PC-9 (cell line): Measurements from ENCODE around the gene HADHA. TPM values are rescaled to one million over a fixed set of nuclear protein-coding genes. Genes with fewer than 3 reads are reported as not detected.

ENCODE experiments used
- BruUV-seq: library from RNA; stranded (reverse); fragments of 400-500 nt; replicated peaks from 2 replicates; lab custom pipeline; 2021; lab: Mats Ljungman, UMichigan
- CTCF ChIA-PET: fragments of 300-600 bp; sonication (Branson Sonifier 250); formaldehyde crosslinking; loops from one replicate; lab custom pipeline; 2022; ENCODE audit warnings: antibody characterized with exemption; lab: Charles Lee
- POLR2A ChIA-PET: fragments of 300-600 bp; sonication (Branson Sonifier 250); formaldehyde crosslinking; loops from one replicate; lab custom pipeline; 2022; ENCODE audit warnings: antibody characterized with exemption; ENCODE audit not compliant: unreplicated experiment; lab: Charles Lee
- DNase-seq, 2 experiments: peaks; one replicate each; pipeline versions ENCODE4 v3.0.0 to v3.0.0-alpha.2; 2015 to 2022; ENCODE audit warnings: mixed read lengths in 1 of 2
- H2AFZ ChIP-seq: fragments of 200-600 bp; sonication (generic); 2 replicates; pipeline ENCODE4 v1.8.1; 2017; ENCODE audit warnings: antibody characterized with exemption
- H3F3A ChIP-seq: fragments of 200-600 bp; sonication (generic); 2 replicates; pipeline ENCODE4 v1.8.1; 2017; ENCODE audit warnings: antibody characterized with exemption, mild to moderate bottlenecking, low read depth; ENCODE audit not compliant: insufficient read depth
- H3K27ac ChIP-seq: fragments of 200-600 bp; sonication (generic); 2 replicates; pipeline ENCODE4 v1.6.1; 2016; ENCODE audit warnings: mixed run types
- H3K27me3 ChIP-seq: fragments of 200-600 bp; sonication (generic); 2 replicates; pipeline ENCODE4 v1.6.1; 2016; ENCODE audit warnings: low read depth, mixed run types; ENCODE audit not compliant: insufficient read depth
- H3K36me3 ChIP-seq: fragments of 200-600 bp; sonication (generic); 2 replicates; pipeline ENCODE4 v1.6.1; 2016; ENCODE audit warnings: low read depth, mixed run types
- H3K4me1 ChIP-seq: fragments of 200-600 bp; sonication (generic); replicated peaks from 2 replicates; pipeline ENCODE4 v1.6.1; 2016; ENCODE audit warnings: mixed run types; ENCODE audit not compliant: insufficient read depth
- H3K4me2 ChIP-seq: fragments of 200-600 bp; sonication (generic); 2 replicates; pipeline ENCODE4 v1.6.1; 2017; ENCODE audit warnings: mixed run types
- H3K4me3 ChIP-seq: fragments of 200-600 bp; sonication (generic); 2 replicates; pipeline ENCODE4 v1.6.1; 2016; ENCODE audit warnings: mixed run types
- H3K79me2 ChIP-seq: fragments of 200-600 bp; sonication (generic); 2 replicates; pipeline ENCODE4 v1.6.1; 2017; ENCODE audit warnings: low read depth, mixed run types
- H3K9me2 ChIP-seq: fragments of 200-600 bp; sonication (generic); 2 replicates; pipeline ENCODE4 v1.8.1; 2017; ENCODE audit warnings: mild to moderate bottlenecking; ENCODE audit not compliant: insufficient read depth
- H3K9me3 ChIP-seq: fragments of 200-600 bp; sonication (generic); 2 replicates; pipeline ENCODE4 v1.8.1; 2016; ENCODE audit warnings: low read depth; ENCODE audit not compliant: insufficient read depth
- H4K20me1 ChIP-seq: fragments of 200-600 bp; sonication (generic); 2 replicates; pipeline ENCODE4 v1.8.1; 2017; ENCODE audit not compliant: insufficient read depth
- CTCF ChIP-seq: fragments of 200-600 bp; sonication (generic); conservative IDR thresholded peaks from 2 replicates; pipeline ENCODE4 v1.6.1; 2017; ENCODE audit warnings: mixed run types, antibody characterized with exemption, mild to moderate bottlenecking, moderate library complexity
- EZH2 ChIP-seq: fragments of 200-600 bp; sonication (generic); IDR thresholded peaks from 2 replicates; pipeline ENCODE4 v1.8.0; 2017; ENCODE audit warnings: antibody characterized with exemption, low read depth
- intact Hi-C: fragments of 100-400 bp; cut with micrococcal nuclease; formaldehyde crosslinking; loops from one replicate; pipeline ENCODE4 v1.10.0; 2022; ENCODE audit not compliant: unreplicated experiment
- total RNA-seq: library from RNA; stranded (reverse); gene quantifications from 2 replicates; pipeline ENCODE4 v1.2.3, GENCODE V29; 2021

The HADHA gene
- total RNA-seq, 1 experiment from 2014 or later: 129 TPM

- BruUV-seq: no TSS peak
- no peak overlapping the region for H3K4me2 ChIP-seq
- CTCF ChIA-PET: no interaction called here
Observed at GRCh38 chr2:26170795-26171194, 73.6 kb downstream of the HADHA start.

GRCh38 chr2:26169681-26170414, 74.6 kb downstream of the HADHA start:
- Histone ChIP-seq H3K27ac (no peak overlapping the region), H3K9me3 (no peaks in the 10 kb centered on the region), H3K79me2 (no peaks in the 10 kb centered on the region), H3K4me3 (no peak overlapping the region), H3F3A (peaks cover 6% of the 10 kb centered on the region; the same call in 1 of the 2 replicates), H3K36me3 (no peaks in the 10 kb centered on the region), H3K27me3 (no peaks in the 10 kb centered on the region), H2AFZ (no peak overlapping the region), H3K9me2 (no peaks in the 10 kb centered on the region), H3K4me2 (no peak overlapping the region), H4K20me1 (no peaks in the 10 kb centered on the region), H3K4me1 (no peaks in the 10 kb centered on the region)
- CTCF ChIA-PET: no interaction called here
- BruUV-seq: no TSS peak
- intact Hi-C loops: no loop called here
- DNase-seq: no peak
- POLR2A ChIA-PET: no interaction called here
- no peak for TF ChIP-seq CTCF
- no peak for TF ChIP-seq EZH2

More at GRCh38 chr2:26170795-26171194, 73.6 kb downstream of the HADHA start:
- Histone ChIP-seq H3K4me3 (no peak overlapping the region), H3K4me1 (no peaks in the 10 kb centered on the region), H3K36me3 (no peaks in the 10 kb centered on the region), H2AFZ (no peak overlapping the region), H4K20me1 (no peaks in the 10 kb centered on the region), H3K27me3 (no peaks in the 10 kb centered on the region), H3K79me2 (no peaks in the 10 kb centered on the region), H3K9me2 (no peaks in the 10 kb centered on the region), H3F3A (peaks cover 6% of the 10 kb centered on the region; the same call in 1 of the 2 replicates), H3K9me3 (no peaks in the 10 kb centered on the region), H3K27ac (no peak overlapping the region)
- TF ChIP-seq CTCF (no peak), EZH2 (no peak)
- POLR2A ChIA-PET: no interaction called here
- DNase-seq: no peak
- intact Hi-C loops: no loop called here

- TF ChIP-seq CTCF: no peak
- no peak for TF ChIP-seq EZH2
- CTCF ChIA-PET: no interaction called here
- intact Hi-C loops: no loop called here
Observed at GRCh38 chr2:26169226-26169625, 75.2 kb downstream of the HADHA start.

More at GRCh38 chr2:26169226-26169625, 75.2 kb downstream of the HADHA start:
- Histone ChIP-seq H3K79me2 (no peaks in the 10 kb centered on the region), H3K9me2 (no peaks in the 10 kb centered on the region), H3K9me3 (no peaks in the 10 kb centered on the region), H3K27ac (no peak overlapping the region), H3F3A (peaks cover 6% of the 10 kb centered on the region; the same call in 1 of the 2 replicates), H2AFZ (no peak overlapping the region), H3K4me3 (no peak overlapping the region), H3K27me3 (no peaks in the 10 kb centered on the region), H3K4me1 (no peaks in the 10 kb centered on the region), H3K4me2 (no peak overlapping the region), H4K20me1 (no peaks in the 10 kb centered on the region), H3K36me3 (no peaks in the 10 kb centered on the region)
- BruUV-seq: no TSS peak
- POLR2A ChIA-PET: no interaction called here
- DNase-seq: no peak
